HCT116 (cell line): Measurements from ENCODE around the gene BTC. TPM values are rescaled to one million over a fixed set of nuclear protein-coding genes. Genes with fewer than 3 reads are reported as not detected.

Source experiments
- ATAC-seq: fragments of 200-7000 bp; cut with Tn5 transposase; 2 replicates; pipeline ENCODE4 v1.9.1; 2020; ENCODE audit warnings: mild to moderate bottlenecking, moderate library complexity
- BruUV-seq: library from RNA; stranded (reverse); fragments of 400-500 nt; replicated peaks from 2 replicates; lab custom pipeline; 2021; lab: Mats Ljungman, UMichigan
- CTCF ChIA-PET: fragments of 300-600 bp; sonication (Branson Sonifier 250); formaldehyde crosslinking; loops from one replicate; lab custom pipeline; 2021; ENCODE audit warnings: antibody characterized with exemption; lab: Charles Lee
- POLR2A ChIA-PET: fragments of 300-600, 350-600 bp; sonication (Branson Sonifier 250); formaldehyde crosslinking; loops from one replicate; lab custom pipeline; 2021; ENCODE audit warnings: antibody characterized with exemption; lab: Charles Lee
- RAD21 ChIA-PET, 2 experiments: fragments of 300-600 bp; sonication (Branson Sonifier 250); formaldehyde crosslinking; loops; one replicate each; lab custom pipeline; 2023; ENCODE audit warnings: low total read pairs in 2 of 2; ENCODE audit not compliant: uncharacterized antibody in 2 of 2, unreplicated experiment in 2 of 2, low non-redundant PET in 1 of 2; lab: Charles Lee
- DNase-seq: peaks from one replicate; pipeline ENCODE4 v3.0.0-alpha.2; 2010; ENCODE audit warnings: low read depth, low spot score
- H2AFZ ChIP-seq: fragments of 200-600 bp; shearing (Covaris generic), sonication (generic); 2 replicates; pipeline ENCODE4 v1.6.1; 2017; ENCODE audit warnings: low read depth, mixed run types, mixed read lengths, antibody characterized with exemption, low read length; ENCODE audit not compliant: poor library complexity, severe bottlenecking
- H3K27ac ChIP-seq: 2 replicates; pipeline ENCODE4 v1.5.1; 2012; ENCODE audit warnings: low read depth, low read length
- H3K27me3 ChIP-seq: fragments of 200-600 bp; sonication (generic); 2 replicates; pipeline ENCODE4 v1.6.1; 2016; ENCODE audit warnings: mixed run types, low read length, mixed read lengths; ENCODE audit not compliant: insufficient read depth
- H3K36me3 ChIP-seq, 2 experiments: fragments of 200-500 bp in 1 of 2; fragments of 200-600 bp in 1 of 2; sonication (Bioruptor generic) in 1 of 2; sonication (generic) in 1 of 2; 2 replicates each; pipeline versions ENCODE4 v1.5.1 to v1.6.1; 2014 to 2016; ENCODE audit warnings: low read length in 2 of 2, inconsistent platforms in 1 of 2, mixed read lengths in 1 of 2, mixed run types in 1 of 2; ENCODE audit not compliant: insufficient read depth in 2 of 2, control insufficient read depth in 1 of 2
- H3K4me1 ChIP-seq, 2 experiments: fragments of 200-600 bp in 1 of 2; sonication (generic) in 1 of 2; 2 replicates each; pipeline versions ENCODE4 v1.5.1 to v1.6.1; 2012 to 2017; ENCODE audit warnings: low read length in 2 of 2, inconsistent platforms in 1 of 2, mild to moderate bottlenecking in 1 of 2, mixed read lengths in 1 of 2, mixed run types in 1 of 2, moderate library complexity in 1 of 2; ENCODE audit not compliant: insufficient read depth in 2 of 2, control insufficient read depth in 1 of 2
- H3K4me2 ChIP-seq: fragments of 200-600 bp; sonication (generic); 2 replicates; pipeline ENCODE4 v1.6.1; 2017; ENCODE audit warnings: mixed run types, low read length, mixed read lengths
- H3K4me3 ChIP-seq, 2 experiments: fragments of 200-600 bp in 1 of 2; sonication (generic) in 1 of 2; replicated peaks in 1 of 2; 2 replicates each; pipeline ENCODE4 v1.5.1; 2011 to 2016; ENCODE audit warnings: low read length in 2 of 2, control low read depth in 1 of 2, low read depth in 1 of 2, mild to moderate bottlenecking in 1 of 2, mixed read lengths in 1 of 2, mixed run types in 1 of 2
- H3K79me2 ChIP-seq: fragments of 200-600 bp; sonication (generic); 2 replicates; pipeline ENCODE4 v1.6.1; 2017; ENCODE audit warnings: mild to moderate bottlenecking, mixed run types, low read length, moderate library complexity, mixed read lengths; ENCODE audit not compliant: insufficient read depth
- H3K9ac ChIP-seq: fragments of 200-600 bp; sonication (generic); 2 replicates; pipeline ENCODE4 v1.6.1; 2016; ENCODE audit warnings: low read length, mixed read lengths
- H3K9me2 ChIP-seq: fragments of 200-600 bp; sonication (generic), shearing (Covaris generic); 2 replicates; pipeline ENCODE4 v1.6.1; 2017; ENCODE audit warnings: mixed run types, mild to moderate bottlenecking, moderate library complexity; ENCODE audit not compliant: insufficient read depth
- H3K9me3 ChIP-seq, 2 experiments: fragments of 200-500 bp in 1 of 2; fragments of 200-600 bp in 1 of 2; sonication (Bioruptor generic) in 1 of 2; sonication (generic) in 1 of 2; 2 replicates each; pipeline ENCODE4 v1.6.1; 2014 to 2017; ENCODE audit warnings: low read length in 2 of 2, mixed read lengths in 2 of 2, inconsistent platforms in 1 of 2, low read depth in 1 of 2, mild to moderate bottlenecking in 1 of 2, mixed run types in 1 of 2, moderate library complexity in 1 of 2; ENCODE audit not compliant: control insufficient read depth in 1 of 2, insufficient read depth in 1 of 2
- H4K20me1 ChIP-seq: fragments of 200-600 bp; sonication (generic), shearing (Covaris generic); 2 replicates; pipeline ENCODE4 v1.6.1; 2017; ENCODE audit warnings: mixed run types, mild to moderate bottlenecking, moderate library complexity; ENCODE audit not compliant: insufficient read depth
- CBX3 ChIP-seq: IDR thresholded peaks from 2 replicates; pipeline ENCODE4 v1.6.1; 2012; ENCODE audit warnings: low read depth
- TCF7L2 ChIP-seq: IDR thresholded peaks from 2 replicates; pipeline ENCODE4 v1.7.0; 2011; ENCODE audit warnings: borderline replicate concordance, inconsistent platforms; ENCODE audit not compliant: insufficient read depth, insufficient read length; ENCODE audit errors: extremely low read depth
- YY1 ChIP-seq: IDR thresholded peaks from 2 replicates; pipeline ENCODE4 v1.6.1; 2011; ENCODE audit warnings: low read length, low read depth, moderate library complexity, mild to moderate bottlenecking; ENCODE audit not compliant: insufficient replicate concordance; ENCODE audit errors: extremely low read depth
- ZFX ChIP-seq: fragments of 450-650 bp; IDR thresholded peaks from 2 replicates; pipeline ENCODE4 v1.6.1; 2017
- intact Hi-C: fragments of 100-400 bp; cut with micrococcal nuclease; formaldehyde crosslinking; loops from 2 replicates; pipeline ENCODE4 v1.10.0; 2022
- total RNA-seq: library from RNA; stranded (reverse); gene quantifications from one replicate; pipeline ENCODE4 v1.2.1, GENCODE V29; 2021; ENCODE audit not compliant: unreplicated experiment
- TF ChIP-seq, protein P1 (sequence below): IDR thresholded peaks from 2 replicates; pipeline ENCODE4 v1.6.1; 2012
- TF ChIP-seq, protein P2 (sequence below): IDR thresholded peaks from 2 replicates; pipeline ENCODE4 v1.6.1; 2012; ENCODE audit warnings: low read depth

BTC gene
- total RNA-seq, 1 experiment from 2014 or later = 4.5 TPM

DNA sequence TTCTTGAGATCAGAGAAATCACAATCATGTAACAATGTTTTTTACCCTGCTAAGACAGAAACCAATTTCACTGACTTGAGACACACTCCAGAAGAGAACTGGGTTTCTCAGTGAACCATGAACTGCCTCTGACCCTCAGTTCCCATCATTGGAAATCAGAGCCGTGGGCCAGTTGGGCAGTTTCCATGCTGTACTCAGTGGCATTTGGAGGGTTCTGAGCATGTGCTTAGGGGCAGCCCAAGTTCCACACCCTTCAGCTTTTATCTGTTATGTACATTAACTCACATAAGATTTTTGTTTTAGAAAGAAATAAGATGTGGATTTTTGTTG is 77.9 kb downstream of the BTC start:
- TF ChIP-seq TCF7L2 = no peak
- TF ChIP-seq, protein P1, sequence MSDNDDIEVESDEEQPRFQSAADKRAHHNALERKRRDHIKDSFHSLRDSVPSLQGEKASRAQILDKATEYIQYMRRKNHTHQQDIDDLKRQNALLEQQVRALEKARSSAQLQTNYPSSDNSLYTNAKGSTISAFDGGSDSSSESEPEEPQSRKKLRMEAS = no peak
- TF ChIP-seq ZFX = no peak
- TF ChIP-seq YY1 = no peak
- TF ChIP-seq CBX3 = no peak
- TF ChIP-seq, protein P2, sequence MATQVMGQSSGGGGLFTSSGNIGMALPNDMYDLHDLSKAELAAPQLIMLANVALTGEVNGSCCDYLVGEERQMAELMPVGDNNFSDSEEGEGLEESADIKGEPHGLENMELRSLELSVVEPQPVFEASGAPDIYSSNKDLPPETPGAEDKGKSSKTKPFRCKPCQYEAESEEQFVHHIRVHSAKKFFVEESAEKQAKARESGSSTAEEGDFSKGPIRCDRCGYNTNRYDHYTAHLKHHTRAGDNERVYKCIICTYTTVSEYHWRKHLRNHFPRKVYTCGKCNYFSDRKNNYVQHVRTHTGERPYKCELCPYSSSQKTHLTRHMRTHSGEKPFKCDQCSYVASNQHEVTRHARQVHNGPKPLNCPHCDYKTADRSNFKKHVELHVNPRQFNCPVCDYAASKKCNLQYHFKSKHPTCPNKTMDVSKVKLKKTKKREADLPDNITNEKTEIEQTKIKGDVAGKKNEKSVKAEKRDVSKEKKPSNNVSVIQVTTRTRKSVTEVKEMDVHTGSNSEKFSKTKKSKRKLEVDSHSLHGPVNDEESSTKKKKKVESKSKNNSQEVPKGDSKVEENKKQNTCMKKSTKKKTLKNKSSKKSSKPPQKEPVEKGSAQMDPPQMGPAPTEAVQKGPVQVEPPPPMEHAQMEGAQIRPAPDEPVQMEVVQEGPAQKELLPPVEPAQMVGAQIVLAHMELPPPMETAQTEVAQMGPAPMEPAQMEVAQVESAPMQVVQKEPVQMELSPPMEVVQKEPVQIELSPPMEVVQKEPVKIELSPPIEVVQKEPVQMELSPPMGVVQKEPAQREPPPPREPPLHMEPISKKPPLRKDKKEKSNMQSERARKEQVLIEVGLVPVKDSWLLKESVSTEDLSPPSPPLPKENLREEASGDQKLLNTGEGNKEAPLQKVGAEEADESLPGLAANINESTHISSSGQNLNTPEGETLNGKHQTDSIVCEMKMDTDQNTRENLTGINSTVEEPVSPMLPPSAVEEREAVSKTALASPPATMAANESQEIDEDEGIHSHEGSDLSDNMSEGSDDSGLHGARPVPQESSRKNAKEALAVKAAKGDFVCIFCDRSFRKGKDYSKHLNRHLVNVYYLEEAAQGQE = no peak
- H3K79me2 ChIP-seq = no peaks in the 10 kb centered on the region
- H4K20me1 ChIP-seq = no peaks in the 10 kb centered on the region
- ChIA-PET CTCF (no interaction called here), RAD21 (no interaction called here), POLR2A (no interaction called here)
- no peaks in the 10 kb centered on the region for H3K9me2 ChIP-seq
- H3K4me3 ChIP-seq = no peak overlapping the region
- no peaks in the 10 kb centered on the region for H3K36me3 ChIP-seq
- DNase-seq = no peak
- intact Hi-C loops = no loop called here
- no peaks in the 10 kb centered on the region for H3K4me1 ChIP-seq
- H3K9ac ChIP-seq = no peak overlapping the region
- no peak for ATAC-seq
- H2AFZ ChIP-seq = no peak overlapping the region
- no TSS peak for BruUV-seq
- no peak overlapping the region for H3K27ac ChIP-seq
- H3K27me3 ChIP-seq = no peaks in the 10 kb centered on the region
- no peak overlapping the region for H3K4me2 ChIP-seq
- H3K9me3 ChIP-seq = no peaks in the 10 kb centered on the region
